Measurements from ENCODE around the gene SEPTIN12.

- no peak for TF ChIP-seq CTCF (IDR thresholded peaks at IDR 0.05)
- no peak for TF ChIP-seq EP300 (IDR thresholded peaks at IDR 0.05)
- no peak for TF ChIP-seq POLR2AphosphoS5 (IDR thresholded peaks at IDR 0.05)
Observed at GRCh38 chr16:4765511-4766474, 22.4 kb downstream of the SEPTIN12 start.
